GM19372 (cell line): ENCODE measurements around the gene ZDHHC11.
"Not testable (repeated sequence)": the region's sequence is repeated elsewhere in the genome, so short reads cannot be mapped to it uniquely, and the experiment has no call there.

Source experiments
- ATAC-seq: cut with Tn5 transposase; IDR thresholded peaks from one replicate; pipeline ENCODE4 v1.9.1; 2021; ENCODE audit warnings: mild to moderate bottlenecking, low read depth, moderate library complexity; ENCODE audit not compliant: unreplicated experiment

The ZDHHC11 gene

GRCh38 chr5:845676-846601 lies 4.8 kb downstream of the ZDHHC11 start:
- not testable (repeated sequence) for ATAC-seq

DNA sequence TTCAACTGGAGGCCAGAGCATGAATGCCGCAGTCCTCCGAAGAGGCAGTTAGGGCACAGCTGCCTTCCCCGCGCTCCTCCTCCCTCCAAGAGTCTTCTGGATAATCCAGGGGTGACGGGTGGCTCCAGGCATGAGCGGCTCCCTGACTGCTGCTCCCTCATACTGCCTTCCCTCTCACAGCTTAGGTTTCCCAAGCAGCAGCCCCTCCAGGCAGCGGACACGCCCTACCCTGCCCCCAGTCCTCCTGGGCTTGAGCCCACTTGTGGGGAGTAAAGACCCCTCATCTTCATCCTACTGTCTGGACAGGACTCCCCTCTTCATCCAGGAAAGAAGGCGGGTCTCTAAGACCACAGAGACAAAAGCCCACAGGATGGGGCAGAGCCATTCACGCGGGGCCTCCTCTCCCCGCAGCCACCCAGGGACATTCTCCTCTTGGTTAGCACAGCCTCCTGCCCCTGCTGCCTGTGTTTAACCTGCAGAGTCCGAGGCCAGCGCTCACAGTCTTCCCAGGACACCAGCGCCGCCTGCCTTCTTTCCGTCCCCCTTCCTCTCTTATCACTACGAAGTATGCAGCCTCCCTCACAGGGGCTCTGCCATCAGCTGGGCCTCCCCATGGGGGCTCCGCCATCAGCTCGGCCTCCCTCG lies 5.6 kb downstream of the ZDHHC11 start:
- not testable (repeated sequence) for ATAC-seq

- ATAC-seq, result not testable (repeated sequence)
Measured at GRCh38 chr5:844426-844825, 6.4 kb downstream of the ZDHHC11 start.

DNA sequence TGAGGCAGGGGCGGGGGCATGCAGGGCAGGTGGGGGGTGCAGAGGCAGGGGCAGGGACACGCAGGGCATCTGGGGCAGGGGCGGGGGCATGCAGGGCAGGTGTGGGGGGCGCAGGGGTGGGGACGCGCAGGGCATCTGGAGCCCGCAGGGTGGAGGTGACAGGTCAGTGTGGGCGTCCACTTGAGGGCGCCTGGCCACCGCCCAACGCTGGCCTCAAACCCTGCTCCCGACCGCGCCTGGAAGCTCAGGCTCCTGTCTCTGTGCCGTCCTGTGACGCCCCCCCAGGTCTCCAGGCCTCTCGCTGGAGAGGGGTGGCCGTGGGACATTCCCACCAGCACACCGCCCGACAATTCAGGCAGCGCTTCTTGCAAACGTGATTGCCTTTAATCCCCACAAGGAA lies 6.9 kb downstream of the ZDHHC11 start:
- ATAC-seq, result not testable (repeated sequence)

- ATAC-seq, result not testable (repeated sequence)
Measured at GRCh38 chr5:843371-843770, 7.4 kb downstream of the ZDHHC11 start.

DNA sequence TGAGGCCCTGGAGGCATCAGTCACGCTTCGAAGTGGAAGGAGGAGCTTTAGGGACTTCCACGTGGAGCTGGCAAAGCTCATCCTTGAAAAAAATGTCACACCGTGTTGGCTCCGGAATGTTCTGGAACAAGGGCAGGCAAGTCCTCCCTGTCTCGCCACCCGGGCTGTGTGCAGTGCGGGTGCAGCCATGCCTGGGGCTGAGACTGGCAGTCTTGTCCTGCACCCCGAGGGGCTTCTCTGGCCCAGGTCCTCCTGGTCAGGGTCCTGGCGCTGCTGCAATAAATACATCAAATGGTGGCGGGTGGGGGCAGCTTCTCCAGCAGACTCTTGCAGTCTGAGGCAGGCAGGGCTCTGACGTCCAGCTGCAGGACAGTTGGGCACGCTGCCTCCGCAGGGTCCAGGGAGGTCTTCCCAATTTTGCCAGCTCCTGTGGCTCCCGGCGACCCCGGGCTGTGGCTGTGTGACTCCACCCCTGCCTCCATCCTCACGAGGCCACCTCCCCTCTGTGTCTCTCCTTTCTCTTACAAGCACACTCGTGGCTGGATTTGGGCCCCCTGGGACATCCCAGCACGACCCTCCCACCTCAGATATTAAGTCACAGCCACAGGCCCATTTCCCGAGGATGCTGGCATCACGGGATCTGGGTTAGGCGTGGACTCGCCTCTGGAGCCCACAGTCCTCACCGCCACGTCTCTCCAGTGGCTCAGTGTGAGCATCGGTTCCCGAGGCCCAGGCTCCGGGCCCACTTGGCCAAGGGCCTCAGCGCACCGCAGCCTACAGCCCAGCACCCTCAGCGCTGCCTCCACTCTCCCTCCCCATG lies 8.2 kb downstream of the ZDHHC11 start:
- not testable (repeated sequence) for ATAC-seq

DNA sequence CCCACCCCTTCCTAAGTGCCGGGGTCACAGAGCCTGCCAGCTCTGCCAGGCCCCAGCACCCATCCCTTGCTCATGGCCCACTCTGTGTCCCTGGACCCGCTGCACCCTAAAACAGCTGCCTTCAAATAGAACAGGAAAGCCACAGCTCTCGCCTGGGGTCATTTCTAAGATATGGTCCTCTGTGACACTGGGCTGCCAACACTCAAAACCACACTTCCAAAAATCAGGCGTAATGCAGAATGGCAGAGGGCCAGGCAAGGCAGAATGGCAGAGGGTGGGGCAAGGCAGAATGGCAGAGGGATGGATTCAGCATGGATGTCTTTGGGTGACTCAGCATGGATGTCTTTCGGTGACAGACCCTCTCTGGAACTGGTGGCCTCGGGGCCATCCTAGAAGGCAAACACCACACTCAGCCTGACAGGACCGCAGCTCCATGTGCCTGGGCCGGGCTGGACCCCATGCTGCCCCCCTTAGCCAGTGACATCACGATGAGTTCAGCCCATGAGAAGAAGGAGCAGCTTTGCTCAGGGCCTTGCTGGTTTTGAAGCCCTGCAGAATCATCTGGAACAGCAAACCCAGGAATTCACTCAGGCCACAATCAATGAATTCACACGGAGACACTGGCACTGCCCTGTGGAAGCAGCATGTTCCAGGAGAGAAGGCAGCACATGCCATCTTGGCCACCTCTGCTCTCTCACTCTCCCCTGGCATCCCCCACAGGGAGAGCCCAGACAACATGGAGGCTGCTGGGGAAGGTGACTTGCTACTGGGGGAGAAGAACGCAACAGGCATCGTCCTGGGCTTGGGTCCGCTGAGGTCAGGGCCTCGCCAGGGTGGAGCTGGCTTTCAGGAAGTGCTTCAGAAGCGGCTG lies 9.0 kb downstream of the ZDHHC11 start:
- not testable (repeated sequence) for ATAC-seq

DNA sequence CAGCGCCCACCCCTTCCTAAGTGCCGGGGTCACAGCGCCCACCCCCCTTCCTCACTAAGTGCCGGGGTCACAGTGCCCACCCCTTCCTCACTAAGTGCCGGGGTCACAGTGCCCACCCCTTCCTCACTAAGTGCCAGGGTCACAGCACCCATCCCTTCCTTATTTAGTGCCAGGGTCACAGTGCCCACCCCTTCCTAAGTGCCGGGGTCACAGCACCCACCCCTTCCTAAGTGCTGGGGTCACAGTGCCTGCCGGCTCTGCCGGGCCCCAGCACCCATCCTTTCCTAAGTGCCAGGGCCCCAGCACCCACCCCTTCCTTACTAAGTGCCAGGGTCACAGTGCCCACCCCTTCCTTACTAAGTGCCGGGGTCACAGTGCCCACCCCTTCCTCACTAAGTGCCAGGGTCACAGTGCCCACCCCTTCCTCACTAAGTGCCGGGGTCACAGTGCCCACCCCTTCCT lies 9.8 kb downstream of the ZDHHC11 start:
- ATAC-seq, result not testable (repeated sequence)

DNA sequence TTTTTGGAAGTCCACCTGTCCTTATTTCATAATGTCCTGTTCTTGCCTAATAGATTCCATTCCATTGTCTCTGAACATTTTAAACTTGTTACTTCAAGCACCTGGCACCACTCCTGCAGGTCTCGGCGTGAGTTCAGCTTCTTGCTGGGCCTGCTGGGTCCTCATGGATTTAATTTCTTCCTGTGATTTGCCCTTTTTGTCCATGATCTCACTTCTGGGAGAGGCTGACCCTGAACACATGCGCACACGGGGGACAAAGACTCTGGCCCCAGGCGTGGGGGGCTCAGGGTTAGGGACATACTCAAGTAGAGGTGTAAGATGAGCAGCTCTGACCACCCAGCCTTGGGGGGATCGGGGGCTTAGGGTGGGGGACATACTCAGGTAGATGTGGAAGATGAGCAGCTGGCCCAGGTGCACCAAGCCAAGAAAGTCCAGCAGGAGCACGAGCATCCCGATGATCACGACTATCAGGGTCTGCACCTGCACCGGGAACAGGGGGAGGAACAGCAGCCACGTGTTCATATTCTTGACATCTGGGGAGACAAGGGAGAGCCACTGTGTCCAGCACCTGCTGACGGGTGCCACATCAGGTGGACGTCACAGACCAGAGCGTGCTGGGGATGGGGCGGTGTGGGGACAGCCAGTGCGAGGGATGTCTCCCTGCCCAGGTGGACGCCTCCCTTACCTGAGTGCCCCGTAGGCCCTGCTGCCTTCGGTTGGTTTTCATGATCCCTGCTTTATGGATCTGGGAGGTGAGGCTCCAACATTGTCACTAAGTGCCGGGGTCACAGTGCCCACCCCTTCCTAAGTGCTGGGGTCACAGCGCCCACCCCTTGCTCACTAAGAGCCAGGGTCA lies 10.4 kb downstream of the ZDHHC11 start:
- not testable (repeated sequence) for ATAC-seq

DNA sequence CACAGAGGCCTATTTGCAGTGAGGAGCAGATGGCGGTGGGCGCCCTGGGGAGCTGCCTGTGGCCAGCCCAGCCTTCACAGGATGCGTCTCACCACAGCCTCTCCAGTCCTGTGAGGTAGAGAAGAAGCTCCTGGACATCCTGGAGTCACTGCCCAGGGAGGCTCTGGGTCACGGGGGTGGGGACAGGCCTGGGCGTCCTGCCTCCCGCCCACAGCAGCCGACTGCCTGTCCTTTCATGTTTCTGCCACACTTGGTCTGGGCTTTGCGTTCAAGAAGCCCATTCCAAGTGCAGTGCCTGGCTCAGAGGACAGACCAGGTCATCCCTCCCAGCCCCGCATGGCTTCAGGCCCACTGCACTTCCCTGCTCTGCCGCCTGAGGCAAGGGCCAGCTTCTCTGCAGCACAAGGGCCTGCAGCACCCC lies 12.3 kb downstream of the ZDHHC11 start:
- not testable (repeated sequence) for ATAC-seq

- not testable (repeated sequence) for ATAC-seq
Measured at GRCh38 chr5:837621-838121, 13.1 kb downstream of the ZDHHC11 start.

GRCh38 chr5:835933-836612 lies 14.7 kb downstream of the ZDHHC11 start:
- ATAC-seq, result not testable (repeated sequence)

- ATAC-seq, result not testable (repeated sequence)
Measured at GRCh38 chr5:834013-834412, 16.8 kb downstream of the ZDHHC11 start.

DNA sequence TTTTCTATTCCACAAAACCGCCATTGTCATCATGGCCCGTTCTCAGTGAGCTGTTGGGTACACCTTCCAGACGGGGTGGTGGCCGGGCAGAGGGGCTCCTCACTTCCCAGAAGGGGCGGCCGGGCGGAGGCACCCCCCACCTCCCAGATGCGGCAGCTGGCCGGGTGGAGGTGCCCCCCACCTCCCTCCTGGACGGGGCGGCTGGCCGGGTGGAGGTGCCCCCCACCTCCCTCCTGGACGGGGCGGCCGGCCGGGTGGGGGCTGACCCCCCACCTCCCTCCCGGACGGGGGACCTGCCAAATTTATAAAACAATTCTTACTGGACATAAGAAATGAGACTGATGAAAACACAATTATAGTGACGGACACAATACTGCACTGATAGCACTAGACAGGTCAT lies 22.6 kb downstream of the ZDHHC11 start:
- ATAC-seq, result not testable (repeated sequence)

- ATAC-seq, result not testable (repeated sequence)
Measured at GRCh38 chr5:825544-825943, 25.2 kb downstream of the ZDHHC11 start.

GRCh38 chr5:821504-821903 lies 29.3 kb downstream of the ZDHHC11 start:
- ATAC-seq, result no peak

GRCh38 chr5:820245-820644 lies 30.5 kb downstream of the ZDHHC11 start:
- no peak for ATAC-seq

- no peak for ATAC-seq
Measured at GRCh38 chr5:819078-819477, 31.7 kb downstream of the ZDHHC11 start.
